ENCODE results near the gene CCDC157.
"Not testable (repeated sequence)": the region's sequence is repeated elsewhere in the genome, so short reads cannot be mapped to it uniquely, and the experiment has no call there.

The CCDC157 gene

GRCh38 chr22:30392661-30393321 is 36.0 kb downstream of the CCDC157 start:
- no peak for DNase-seq

- DNase-seq, result no peak
Measured at GRCh38 chr22:30393322-30393680, 36.5 kb downstream of the CCDC157 start.

DNA sequence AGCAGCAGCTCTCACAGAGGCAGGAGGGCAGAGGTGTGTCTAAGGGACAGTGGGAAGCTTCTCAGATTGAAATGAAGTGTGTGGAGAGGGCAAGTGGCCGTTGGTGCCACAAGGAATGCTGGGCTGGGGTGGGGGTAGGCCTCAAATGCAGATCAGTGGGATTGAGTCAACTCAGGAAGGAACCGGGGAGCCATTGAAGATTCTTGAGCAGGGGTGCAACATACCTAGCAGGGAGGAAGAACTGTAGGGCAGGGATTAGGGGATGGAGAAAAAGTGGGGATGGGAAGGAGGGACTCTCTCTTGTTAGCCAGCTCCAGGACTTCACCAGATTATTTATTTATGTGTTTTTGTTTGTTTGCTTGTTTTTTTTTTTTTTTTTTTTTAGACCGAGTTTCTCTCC is 37.1 kb downstream of the CCDC157 start:
- DNase-seq, result no peak

DNA sequence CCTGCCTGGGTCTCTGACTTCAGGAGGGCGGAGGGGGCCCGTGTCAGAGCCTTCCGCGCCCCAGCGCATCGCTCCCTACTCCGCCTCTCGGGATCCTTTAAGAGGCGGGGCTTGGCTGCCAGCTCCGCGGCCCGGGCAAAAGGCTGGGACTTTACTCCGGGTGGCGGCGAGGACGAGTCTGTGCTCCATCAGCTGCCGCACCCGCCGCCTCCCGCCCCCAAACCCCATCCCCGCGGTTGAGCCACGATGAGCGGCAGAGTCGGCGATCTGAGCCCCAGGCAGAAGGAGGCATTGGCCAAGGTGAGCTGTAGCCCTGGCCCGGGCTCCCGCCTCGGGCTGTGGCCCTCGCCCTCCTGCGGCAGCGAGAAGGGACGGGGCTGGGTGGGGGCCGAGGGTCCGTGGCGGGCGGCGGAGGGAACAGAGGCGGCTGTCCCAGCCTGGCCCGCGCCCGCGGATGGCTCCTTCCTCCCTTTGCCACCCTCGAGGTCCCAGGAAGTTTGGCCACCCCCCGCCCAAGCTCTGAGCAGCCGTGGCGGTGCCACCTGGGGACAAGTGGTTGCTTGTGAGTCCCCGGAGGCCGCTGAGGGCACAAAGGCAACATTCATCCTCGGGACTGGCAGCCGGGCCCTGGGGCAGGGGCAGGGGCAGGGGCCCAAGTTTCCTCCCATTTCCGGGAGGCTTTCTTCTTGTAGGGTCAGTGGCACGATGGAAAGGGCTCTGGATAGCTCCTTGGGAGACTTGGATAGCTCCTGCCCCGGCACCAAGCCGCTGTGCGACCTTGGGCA is 40.3 kb downstream of the CCDC157 start, which contains the start of gene SEC14L2:
Gene SEC14L2, plus strand, starts transcription at position 148 of the 785 bp plus-strand sequence. Its CDS starts 99 bp downstream, at position 247.
- peak; percentile 86 for DNase-seq

DNA sequence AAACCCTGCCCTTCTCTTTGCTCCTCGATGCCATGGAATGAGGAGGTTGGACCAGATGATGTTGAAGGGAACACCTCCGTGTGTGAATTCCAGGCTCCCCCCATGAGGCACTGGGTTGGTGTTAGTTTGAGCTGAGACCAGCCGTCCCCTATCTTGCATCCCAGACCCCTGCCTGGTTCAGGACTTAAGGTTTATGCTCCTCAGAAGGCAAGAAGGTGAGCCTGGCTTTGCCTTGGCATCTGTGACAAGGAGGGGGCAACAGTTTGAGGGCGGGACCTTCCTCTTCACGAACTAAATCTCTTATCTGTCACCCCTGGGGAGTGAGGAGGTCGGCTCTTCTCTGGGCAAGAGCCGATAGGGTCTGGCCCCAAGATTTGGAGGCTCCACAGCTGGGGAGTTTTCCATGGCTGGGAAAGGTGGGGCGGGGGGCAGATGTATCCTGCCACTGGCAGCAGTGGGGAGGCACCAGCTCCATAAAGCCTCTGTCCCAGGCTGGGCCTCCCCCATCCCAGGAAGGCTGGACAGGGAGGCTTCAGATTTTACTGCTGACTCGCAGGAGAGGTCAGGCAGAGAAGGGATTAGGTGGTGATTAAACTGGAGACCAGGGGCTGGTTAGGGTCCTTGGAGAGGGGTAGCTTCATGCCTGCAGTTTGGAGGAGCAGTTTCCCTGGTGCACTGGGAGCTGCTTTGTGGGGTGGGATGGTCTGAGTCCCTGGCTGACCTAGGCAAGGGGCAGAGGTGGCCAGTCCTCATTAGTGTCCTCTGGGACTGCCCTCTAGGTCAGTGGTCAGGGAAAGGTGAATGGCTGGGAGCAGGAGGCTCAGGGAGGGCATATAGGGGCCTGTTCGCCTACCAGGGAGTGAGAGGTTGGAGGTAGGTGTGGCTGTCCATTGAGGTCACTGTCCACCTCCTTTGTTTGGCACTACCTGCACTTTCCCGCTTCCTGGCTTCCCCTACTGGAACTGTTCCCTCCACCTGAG is 41.1 kb downstream of the CCDC157 start:
- no peak for DNase-seq

- DNase-seq, result no peak
Measured at GRCh38 chr22:30398685-30399680, 42.2 kb downstream of the CCDC157 start.

DNA sequence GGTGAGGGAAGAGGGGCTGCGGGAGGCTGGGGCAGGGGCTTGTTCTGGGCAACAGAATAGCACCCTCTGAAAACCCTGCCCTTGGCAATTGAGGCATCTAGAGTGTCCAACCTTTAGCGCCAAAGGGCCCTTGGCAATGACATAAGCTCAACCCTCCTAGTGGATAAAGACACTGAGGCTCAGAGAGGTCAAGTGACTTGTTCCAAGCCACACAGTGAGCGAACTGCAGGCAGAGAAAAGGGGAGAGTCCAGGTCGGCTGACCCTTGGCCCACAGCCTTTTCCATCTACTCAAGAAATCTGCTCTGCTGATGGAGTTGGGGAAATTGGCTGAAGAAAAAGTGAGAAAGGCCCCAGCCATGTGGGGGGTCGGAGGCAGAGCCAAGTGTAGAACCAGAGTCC is 42.9 kb downstream of the CCDC157 start:
- no peak for DNase-seq

GRCh38 chr22:30400159-30400558 is 43.4 kb downstream of the CCDC157 start:
- no peak for DNase-seq

DNA sequence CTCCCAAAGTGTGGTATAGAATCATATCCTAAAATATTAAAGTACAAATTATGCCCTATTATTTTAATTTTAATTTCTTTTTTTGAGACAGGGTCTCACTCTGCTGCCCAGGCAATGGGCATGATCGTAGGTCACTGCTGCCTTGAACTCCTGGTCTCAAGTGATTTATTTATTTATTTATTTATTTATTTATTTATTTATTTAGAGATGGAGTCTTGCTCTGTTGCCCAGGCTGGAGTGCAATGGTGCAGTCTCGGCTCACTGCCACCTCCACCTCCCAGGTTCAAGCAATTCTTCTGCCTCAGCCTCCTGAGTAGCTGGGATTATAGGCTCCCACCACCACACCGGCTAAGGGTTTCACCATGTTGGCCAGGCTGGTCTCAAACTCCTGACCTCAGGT is 44.2 kb downstream of the CCDC157 start:
- DNase-seq, result not testable (repeated sequence)

DNA sequence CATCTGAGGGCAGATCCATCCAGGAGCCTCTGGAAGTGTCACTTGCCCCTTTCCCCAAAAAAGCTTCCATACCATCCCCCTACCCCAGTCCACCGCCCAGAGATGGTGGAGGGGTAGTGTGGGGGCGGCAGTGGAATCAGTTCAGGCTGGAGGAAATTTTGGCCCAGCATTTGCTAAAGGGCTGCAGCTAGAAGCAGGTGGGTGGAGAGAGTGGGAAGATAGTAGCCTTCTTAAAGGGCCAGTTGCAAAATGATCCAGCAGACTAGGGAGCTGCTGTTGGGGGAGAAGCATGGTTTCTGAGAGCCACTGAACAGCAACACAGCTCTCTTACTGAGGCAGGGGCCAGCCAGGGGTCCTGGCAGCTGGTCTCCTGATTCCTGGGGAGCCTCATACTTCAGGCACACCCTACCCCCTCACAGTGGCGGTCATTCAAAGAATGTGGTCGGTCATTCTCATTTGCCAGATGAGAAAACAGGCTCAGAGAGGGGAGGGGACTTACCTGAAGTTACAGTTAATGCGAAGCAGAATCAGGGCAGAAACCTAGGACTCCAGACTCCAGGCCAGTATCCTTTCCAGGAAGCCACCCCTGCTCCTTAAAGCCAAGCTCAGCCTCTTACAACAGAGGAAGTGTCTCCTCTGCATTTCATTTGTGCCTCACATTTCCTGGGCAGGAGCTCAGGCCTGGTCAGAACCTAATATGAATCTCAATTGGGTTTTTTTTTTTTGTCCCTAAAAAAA is 45.4 kb downstream of the CCDC157 start:
- DNase-seq, result no peak

DNA sequence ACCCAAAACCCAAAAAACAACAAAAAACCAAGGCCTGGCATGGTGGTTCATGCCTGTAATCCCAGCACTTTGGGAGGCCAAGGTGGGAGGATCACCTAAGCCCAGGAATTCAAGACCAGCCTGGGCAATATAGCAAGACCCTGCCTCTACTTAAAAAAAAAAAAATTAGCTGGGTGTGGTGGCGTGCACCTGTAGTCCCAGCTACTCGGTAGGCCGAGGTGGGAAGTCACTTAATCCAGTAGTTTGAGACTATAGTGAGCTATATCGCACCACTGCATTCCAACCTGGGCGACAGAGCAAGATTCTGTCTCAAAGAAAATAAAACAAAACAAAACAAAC is 45.9 kb downstream of the CCDC157 start:
- not testable (repeated sequence) for DNase-seq

GRCh38 chr22:30404307-30404706 is 47.5 kb downstream of the CCDC157 start:
- no peak for DNase-seq

GRCh38 chr22:30405731-30406130 is 48.9 kb downstream of the CCDC157 start:
- DNase-seq, result no peak

- no peak for DNase-seq
Measured at GRCh38 chr22:30406400-30406799, 49.6 kb downstream of the CCDC157 start.

DNA sequence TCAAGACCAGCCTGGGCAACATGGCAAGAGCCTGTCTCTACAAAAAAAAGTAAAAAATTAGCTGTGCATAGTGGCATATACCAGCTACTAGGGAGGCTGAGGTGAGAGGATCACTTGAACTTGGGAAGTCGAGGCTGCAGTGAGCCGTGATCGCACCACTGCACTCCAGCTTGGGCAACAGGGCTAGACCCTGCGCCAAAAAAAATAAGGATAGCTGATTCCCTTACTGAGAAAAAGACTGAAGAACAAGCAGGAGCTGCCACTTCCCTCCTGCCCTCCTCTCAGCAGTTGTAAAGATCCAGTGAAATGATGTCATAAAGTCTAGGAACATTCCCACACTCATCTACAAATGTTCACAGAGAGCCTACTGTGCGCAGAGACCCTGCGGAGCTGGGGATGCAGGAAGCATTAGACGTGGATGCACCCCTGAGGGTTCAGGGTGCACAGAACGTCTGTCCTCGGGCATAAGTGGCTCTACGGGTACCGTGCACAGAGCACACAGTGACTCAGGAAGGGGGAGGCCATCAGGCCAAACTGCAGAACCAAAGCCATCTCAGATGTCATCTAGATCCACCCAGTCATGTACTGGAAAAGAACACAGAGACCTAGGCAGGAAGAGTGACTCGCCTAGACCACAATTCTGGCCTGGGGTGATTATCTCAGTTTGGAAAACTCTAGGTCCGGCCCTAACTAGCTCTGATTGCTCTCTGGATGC is 51.7 kb downstream of the CCDC157 start:
- no peak for DNase-seq

GRCh38 chr22:30411780-30412179 is 55.0 kb downstream of the CCDC157 start:
- DNase-seq, result no peak

GRCh38 chr22:30413001-30413400 is 56.2 kb downstream of the CCDC157 start:
- no peak for DNase-seq

DNA sequence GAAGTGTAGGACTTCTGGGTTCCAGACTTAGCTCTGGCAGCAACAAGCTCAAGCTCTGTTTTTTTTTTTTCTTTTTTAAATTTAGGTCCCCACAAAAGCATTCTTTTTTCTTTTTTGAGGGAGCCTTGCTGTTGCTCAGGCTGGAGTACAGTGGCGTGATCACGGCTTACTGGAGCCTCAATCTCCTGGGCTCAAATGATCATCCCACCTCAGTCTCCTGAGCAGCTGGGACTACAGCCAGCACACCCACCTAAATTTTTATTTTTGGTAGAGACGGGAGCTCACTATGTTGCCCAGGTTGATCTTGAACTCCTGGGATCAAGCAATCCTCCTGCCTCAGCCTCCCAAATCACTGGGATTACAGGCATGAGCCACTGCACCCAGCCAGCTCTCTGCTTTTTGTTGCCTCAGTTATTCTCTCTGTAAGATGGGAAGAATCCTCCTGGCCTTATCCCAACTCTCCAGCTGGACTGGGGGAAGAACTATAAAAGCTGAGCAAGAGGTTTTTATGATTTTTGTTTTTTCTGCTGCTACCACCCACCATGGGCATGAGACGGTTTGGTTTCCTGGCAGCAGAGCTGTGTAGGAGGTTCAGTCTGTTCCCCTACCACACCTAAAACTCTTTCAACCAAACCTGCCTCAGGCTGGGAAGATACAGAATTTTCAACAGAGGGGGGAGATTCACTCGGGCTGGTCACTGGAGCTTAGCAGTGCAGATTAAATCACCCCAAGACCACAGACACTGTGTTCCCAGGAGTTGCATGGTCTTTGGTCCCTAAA is 57.1 kb downstream of the CCDC157 start:
- no peak for DNase-seq

DNA sequence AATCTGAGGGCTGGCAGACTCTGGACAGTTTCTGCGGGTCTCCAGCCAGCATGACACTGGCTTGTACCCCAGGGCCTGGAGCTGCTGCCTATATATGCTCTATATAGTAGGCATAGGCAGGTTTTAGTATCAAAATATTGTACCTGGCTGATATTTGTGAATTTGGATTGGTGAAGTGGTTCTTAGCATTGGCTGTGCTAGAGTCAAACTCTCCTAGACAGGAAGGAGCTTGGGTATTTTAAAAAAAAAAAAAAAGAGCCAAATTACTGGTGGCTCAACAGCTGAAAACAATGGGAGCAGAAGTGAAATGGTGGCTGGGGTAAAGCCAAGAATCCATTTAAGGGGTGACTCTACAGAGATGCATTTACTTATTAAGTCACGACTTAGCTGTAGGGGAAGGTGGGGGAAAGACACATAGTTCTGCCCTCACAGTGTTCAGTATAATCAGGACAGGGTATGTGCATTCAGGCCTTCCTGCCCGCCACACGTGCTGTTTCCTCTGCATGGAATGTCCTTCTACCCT is 57.8 kb downstream of the CCDC157 start:
- no peak for DNase-seq

- no peak for DNase-seq
Measured at GRCh38 chr22:30416403-30416802, 59.6 kb downstream of the CCDC157 start.

All from activated effector memory CD4-positive, alpha-beta T cell treated with anti-CD3 and anti-CD28 coated beads, Interleukin-2, amount 50 U/mL, for 16 hours (primary cell).